Activated T-cell treated with anti-CD3 and anti-CD28 coated beads, Interleukin-2, amount 50 U/mL, for 24 hours (primary cell): ENCODE measurements around the gene PPAN.

Source experiments
- DNase-seq: peaks from one replicate; pipeline ENCODE4 v3.0.0-alpha.2; 2020
- H3K27ac Mint-ChIP-seq: 2 replicates; pipeline ENCODE4 v1.8.0; 2020; ENCODE audit warnings: mild to moderate bottlenecking, mixed read lengths
- H3K27me3 Mint-ChIP-seq: 2 replicates; pipeline ENCODE4 v1.8.0; 2020; ENCODE audit warnings: mixed read lengths
- H3K36me3 Mint-ChIP-seq: 2 replicates; pipeline ENCODE4 v1.8.0; 2020; ENCODE audit warnings: low read depth, mixed read lengths
- H3K4me1 Mint-ChIP-seq: 2 replicates; pipeline ENCODE4 v1.8.0; 2020; ENCODE audit warnings: low read depth, mixed read lengths
- H3K4me3 Mint-ChIP-seq: 2 replicates; pipeline ENCODE4 v1.8.0; 2020; ENCODE audit warnings: mild to moderate bottlenecking, moderate library complexity, mixed read lengths
- H3K9me3 Mint-ChIP-seq: 2 replicates; pipeline ENCODE4 v1.8.0; 2020; ENCODE audit warnings: mixed read lengths

Gene PPAN, protein sequence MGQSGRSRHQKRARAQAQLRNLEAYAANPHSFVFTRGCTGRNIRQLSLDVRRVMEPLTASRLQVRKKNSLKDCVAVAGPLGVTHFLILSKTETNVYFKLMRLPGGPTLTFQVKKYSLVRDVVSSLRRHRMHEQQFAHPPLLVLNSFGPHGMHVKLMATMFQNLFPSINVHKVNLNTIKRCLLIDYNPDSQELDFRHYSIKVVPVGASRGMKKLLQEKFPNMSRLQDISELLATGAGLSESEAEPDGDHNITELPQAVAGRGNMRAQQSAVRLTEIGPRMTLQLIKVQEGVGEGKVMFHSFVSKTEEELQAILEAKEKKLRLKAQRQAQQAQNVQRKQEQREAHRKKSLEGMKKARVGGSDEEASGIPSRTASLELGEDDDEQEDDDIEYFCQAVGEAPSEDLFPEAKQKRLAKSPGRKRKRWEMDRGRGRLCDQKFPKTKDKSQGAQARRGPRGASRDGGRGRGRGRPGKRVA

DNA sequence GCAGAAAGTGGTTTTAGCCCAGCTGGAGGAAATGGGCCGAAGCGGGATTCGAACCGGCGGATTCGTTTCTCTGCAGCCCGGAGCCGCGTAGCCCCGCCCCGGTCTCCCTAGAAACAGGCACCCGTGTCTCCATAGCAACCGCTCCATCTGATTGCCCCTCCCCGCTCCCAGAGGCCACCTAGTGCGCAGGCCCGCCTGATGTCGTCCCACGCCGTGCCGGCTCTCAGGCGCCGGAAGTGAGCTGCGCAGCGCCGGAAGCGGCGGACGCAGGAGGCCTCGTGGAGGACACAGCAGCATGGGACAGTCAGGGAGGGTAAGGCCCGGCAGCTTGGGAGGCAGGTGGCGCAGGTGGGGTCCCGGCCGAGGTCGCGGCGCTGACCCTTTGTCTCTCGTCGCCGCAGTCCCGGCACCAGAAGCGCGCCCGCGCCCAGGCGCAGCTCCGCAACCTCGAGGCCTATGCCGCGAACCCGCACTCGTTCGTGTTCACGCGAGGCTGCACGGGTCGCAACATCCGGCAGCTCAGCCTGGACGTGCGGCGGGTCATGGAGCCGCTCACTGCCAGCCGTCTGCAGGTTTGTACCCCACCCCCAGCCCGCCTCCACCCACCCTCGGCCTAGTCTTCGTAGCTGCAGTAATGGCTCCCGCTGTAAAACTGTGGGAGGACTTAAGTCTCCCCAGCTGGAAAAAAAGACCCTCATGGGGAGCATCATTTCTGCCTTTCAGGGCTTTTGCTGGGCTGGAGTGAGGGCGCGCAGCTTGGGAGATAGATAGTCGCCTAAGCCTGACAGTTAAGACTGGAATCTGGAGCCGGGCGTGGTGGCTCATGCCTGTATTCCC lies at the start of gene PPAN:
PPAN (plus strand) TSS at position 263 of the 837 bp plus-strand sequence; CDS start at position 296, 33 bp downstream.
- Mint-ChIP-seq H3K27ac (peak within 1 kb of the TSS; percentile 100), H3K4me1 (peaks cover 76% of the 10 kb centered on the region)

DNA sequence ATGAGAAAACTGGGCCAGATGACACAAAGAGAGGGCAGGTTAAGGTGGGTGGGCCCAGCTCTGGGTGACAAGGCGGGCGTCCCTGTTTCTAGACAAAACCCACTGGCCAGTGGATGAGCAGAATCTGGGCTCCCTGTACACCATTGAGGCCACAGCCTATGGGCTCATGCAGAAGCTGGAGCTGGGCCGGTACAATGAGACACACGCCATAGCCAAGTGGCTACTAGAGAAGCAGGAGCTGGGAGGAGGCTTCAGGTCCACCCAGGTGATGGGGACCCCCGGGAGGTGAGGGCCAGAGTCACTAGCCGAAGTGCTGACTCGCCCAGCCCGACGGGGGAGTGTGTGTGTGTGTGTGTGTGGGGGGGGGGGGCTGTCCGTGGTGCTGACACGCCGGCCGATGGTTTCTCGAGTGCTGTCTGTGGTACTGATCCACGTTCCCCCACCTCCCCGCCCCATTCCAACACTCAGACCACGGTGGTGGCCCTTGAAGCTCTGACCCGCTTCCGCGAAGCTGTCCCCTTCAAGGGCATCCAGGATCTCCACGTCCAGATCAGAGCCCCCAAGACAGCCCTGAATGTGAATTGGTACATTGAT lies 44.3 kb upstream of the PPAN start:
- Mint-ChIP-seq H3K4me3 (no peak overlapping the region), H3K36me3 (no peaks in the 10 kb centered on the region), H3K27me3 (peaks cover 16% of the 10 kb centered on the region), H3K27ac (no peak overlapping the region), H3K4me1 (no peaks in the 10 kb centered on the region), H3K9me3 (no peaks in the 10 kb centered on the region)
- no peak for DNase-seq

More for the DNA sequence above, at the start of gene PPAN:
- H3K36me3 Mint-ChIP-seq, result peaks cover 56% of the 10 kb centered on the region
- no peaks in the 10 kb centered on the region for H3K27me3 Mint-ChIP-seq
- H3K4me3 Mint-ChIP-seq, result peak within 1 kb of the TSS; percentile 94
- no peaks in the 10 kb centered on the region for H3K9me3 Mint-ChIP-seq
- DNase-seq, result peak; percentile 97

DNA sequence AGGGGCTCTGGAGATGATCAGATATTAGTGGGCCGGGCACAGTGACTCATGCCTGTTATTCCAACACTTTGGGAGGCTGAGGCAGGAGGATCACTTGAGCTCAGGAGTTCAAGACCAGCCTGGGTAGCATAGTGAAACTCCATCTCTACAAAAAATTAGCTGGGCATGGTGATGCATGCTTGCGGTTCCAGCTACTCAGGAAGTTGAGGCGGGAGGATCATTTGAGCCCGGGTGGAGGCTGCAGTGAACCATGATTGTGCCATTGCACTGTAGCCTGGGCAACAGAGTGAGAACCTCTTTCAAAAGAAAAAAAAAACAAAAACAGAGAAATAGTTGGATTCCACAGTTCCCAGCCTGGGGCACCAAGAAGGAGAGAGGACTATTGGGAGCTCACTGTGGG lies 38.0 kb upstream of the PPAN start:
- Mint-ChIP-seq H3K36me3 (no peaks in the 10 kb centered on the region), H3K27ac (no peak overlapping the region), H3K4me3 (no peak overlapping the region), H3K9me3 (no peaks in the 10 kb centered on the region), H3K27me3 (peaks cover under 1% of the 10 kb centered on the region), H3K4me1 (peaks cover 7% of the 10 kb centered on the region)
- DNase-seq, result no peak

DNA sequence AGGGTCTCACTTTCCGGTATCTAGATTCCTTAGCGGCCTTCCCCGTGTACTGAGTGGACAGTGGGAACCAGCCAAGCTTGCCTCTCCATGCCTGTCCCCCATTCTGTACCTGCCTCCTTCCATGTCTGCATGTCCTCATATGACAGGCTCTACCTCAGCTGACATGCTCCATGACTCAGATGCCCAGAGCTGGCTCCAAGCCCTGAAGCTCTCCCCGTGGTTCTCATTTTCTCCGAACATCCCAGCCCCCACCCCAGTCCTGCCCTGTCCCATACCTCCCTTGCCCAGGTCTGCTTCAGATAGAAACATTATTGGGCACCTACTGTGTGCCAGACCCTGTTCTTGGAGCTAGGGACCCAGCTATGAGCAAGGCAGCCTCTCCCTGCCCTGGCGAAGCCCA lies 37.1 kb upstream of the PPAN start:
- Mint-ChIP-seq H3K9me3 (no peaks in the 10 kb centered on the region), H3K27me3 (no peaks in the 10 kb centered on the region), H3K36me3 (no peaks in the 10 kb centered on the region), H3K4me1 (peaks cover 7% of the 10 kb centered on the region), H3K27ac (no peak overlapping the region), H3K4me3 (no peak overlapping the region)
- DNase-seq, result no peak

DNA sequence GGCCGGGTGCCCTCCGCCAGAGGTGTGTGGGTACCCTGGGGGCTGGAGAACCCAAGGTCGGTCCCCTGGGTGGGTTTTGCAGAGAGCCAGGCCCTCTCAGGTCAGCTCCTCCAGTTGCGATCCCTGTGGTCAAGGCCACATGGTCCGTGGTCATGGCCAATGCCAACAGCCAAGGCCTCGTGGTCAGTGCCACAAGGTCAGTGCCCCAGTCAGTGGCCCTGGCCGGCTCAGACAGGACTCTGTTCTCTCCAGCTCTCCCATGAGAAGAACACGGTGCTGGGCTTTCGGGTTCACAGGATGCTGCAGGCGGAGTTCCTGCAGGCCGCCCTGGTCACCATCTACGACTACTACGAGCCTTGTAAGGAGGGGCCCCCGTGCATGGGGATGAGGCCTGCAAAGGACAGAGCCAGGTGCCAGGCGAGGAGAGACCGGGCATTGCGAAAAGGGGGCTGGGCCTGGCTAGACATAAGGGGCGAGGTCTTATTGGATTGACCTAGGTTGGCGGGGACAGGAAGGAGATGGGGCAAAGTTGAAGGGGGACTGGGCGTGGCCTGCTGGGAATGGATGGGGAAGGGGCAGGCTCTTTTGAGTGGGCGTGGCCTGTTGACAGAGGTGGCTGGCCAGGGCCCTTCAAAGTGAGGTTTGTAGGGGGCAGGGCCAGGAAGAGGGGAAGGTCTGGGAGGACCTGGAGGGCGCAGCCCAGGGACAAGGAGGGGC lies 35.3 kb upstream of the PPAN start:
- Mint-ChIP-seq H3K4me3 (no peak overlapping the region), H3K9me3 (no peaks in the 10 kb centered on the region), H3K4me1 (peaks cover 7% of the 10 kb centered on the region), H3K27me3 (no peaks in the 10 kb centered on the region), H3K36me3 (no peaks in the 10 kb centered on the region), H3K27ac (no peak overlapping the region)
- no peak for DNase-seq

DNA sequence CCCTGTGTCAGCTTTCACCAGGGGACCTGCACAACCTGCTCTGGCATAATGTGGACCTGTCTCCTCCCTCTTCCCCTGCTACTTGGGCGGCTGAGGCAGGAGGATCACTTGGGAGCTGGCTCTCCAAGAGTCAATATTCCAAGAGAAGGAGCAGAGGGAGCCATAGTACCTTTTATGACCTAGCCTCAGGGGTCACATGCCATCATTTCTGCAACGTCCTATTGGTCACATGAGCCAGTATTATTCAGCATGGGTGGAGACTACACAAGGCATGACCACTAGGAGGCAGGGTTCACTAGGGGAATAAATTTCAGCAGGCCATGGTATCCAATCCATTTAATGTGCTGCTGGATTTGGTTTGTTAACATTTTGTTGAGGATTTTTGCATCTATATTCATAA lies 32.0 kb upstream of the PPAN start:
- Mint-ChIP-seq H3K4me3 (no peak overlapping the region), H3K4me1 (no peaks in the 10 kb centered on the region), H3K36me3 (no peaks in the 10 kb centered on the region), H3K9me3 (no peaks in the 10 kb centered on the region), H3K27me3 (no peaks in the 10 kb centered on the region), H3K27ac (no peak overlapping the region)
- DNase-seq, result no peak

DNA sequence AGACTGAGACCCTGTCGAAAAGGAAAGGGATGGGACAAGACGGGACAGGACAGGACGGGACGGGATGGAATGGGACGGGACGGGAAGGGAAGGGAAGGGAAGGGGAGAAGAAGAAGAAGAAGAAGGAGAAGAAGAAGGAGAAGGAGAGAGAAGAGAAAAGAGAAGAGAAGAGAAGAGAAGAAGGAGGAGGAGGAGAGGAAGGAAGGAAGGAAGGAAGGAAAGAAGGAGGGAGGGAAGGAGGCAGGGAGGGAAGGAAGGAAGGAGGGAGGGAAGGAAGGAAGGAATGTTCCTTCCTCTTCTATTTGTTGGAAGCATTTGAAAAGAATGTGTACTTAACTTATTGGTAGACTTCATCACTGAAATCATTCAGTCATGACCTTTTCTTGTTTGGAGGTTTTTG lies 29.6 kb upstream of the PPAN start:
- Mint-ChIP-seq H3K27me3 (no peaks in the 10 kb centered on the region), H3K4me3 (no peak overlapping the region)

DNA sequence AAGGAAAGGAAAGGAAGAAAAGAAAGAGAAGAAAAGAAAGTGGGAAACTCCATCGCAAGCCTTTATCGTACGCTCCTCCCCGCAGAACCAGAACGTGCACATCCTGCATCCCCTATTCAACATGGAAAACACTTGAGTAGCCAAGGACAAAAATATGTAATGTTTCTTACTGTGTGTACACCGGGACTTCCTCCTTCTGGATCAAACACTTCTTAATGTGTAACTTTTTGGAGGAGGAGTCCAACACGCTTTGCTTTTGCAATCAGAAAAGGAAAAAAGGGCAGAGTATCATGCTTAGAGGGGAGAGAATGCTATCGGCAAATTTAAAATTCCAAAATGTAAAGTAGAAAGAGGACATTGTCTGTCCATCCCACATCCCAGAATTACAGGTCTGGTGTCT lies 27.8 kb upstream of the PPAN start:
- no peak for DNase-seq
- no peaks in the 10 kb centered on the region for H3K27me3 Mint-ChIP-seq
- no peaks in the 10 kb centered on the region for H3K9me3 Mint-ChIP-seq
- no peaks in the 10 kb centered on the region for H3K4me1 Mint-ChIP-seq
- no peak overlapping the region for H3K27ac Mint-ChIP-seq
- H3K4me3 Mint-ChIP-seq, result no peak overlapping the region
- H3K36me3 Mint-ChIP-seq, result no peaks in the 10 kb centered on the region

More for the DNA sequence above, 29.6 kb upstream of the PPAN start:
- no peak for DNase-seq
- Mint-ChIP-seq H3K4me1 (no peaks in the 10 kb centered on the region), H3K9me3 (no peaks in the 10 kb centered on the region), H3K36me3 (no peaks in the 10 kb centered on the region), H3K27ac (no peak overlapping the region)

DNA sequence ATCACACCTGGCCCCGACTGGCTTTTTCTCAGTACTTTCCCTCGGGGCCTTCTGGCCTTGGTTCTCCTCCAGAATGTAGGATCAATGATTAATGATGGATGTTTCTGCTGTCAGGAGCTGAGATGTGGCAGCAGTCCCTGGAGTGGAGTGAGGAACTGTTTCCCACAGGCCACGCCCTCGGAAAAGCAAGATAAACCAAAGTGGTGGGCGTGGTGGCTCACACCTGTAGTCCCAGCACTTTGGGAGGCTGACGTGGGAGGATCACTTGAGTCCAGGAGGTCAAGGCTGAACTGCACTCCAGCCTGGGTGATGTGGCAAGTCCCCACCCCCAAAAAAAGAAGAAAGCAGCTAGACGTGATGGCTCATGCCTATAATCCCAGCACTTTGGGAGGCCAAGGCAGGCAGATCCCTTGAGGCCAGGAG lies 27.1 kb upstream of the PPAN start:
- Mint-ChIP-seq H3K27ac (no peak overlapping the region), H3K4me1 (no peaks in the 10 kb centered on the region), H3K36me3 (no peaks in the 10 kb centered on the region), H3K9me3 (no peaks in the 10 kb centered on the region), H3K27me3 (no peaks in the 10 kb centered on the region), H3K4me3 (no peak overlapping the region)
- DNase-seq, result no peak

DNA sequence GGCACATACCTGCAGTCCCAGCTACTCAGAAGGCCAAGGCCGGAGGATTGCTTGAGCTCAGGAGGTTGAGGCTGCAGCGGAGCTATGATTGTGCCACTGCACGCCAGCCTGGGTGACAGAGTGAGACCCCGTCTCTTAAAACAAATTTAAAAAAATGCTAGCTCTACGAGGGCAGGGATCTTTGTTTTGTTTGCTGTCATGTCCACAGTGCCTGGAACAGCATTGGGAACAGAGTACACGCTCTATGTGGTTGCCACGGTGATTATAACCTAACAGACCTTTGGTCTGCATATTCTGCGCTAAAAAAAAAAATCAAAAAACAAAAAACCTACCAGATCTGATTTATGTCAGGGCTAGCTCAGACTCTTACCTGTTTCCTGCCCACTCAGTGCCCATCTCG lies 22.3 kb upstream of the PPAN start:
- Mint-ChIP-seq H3K36me3 (peaks cover 8% of the 10 kb centered on the region), H3K9me3 (no peaks in the 10 kb centered on the region), H3K27me3 (no peaks in the 10 kb centered on the region), H3K27ac (no peak overlapping the region), H3K4me1 (peaks cover 13% of the 10 kb centered on the region), H3K4me3 (no peak overlapping the region)
- DNase-seq, result no peak

DNA sequence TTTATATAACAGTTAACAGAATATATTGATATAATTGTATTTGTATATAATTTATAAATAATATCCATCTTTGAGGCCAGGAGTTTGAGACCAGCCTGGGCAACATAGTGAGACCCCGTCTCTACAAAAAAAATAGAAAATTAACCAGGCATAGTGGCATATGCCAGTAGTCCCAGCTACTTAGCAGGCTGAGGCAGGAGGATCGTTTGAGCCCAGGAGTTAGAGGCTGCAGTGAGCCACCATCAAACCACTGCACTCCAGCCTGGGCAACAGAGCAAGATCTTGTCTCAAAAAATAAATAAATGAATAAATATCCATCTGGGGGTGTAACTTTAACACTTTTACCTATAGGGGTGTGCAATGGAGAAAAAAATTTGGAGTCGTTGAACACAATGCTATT lies 21.4 kb upstream of the PPAN start:
- H3K9me3 Mint-ChIP-seq, result no peaks in the 10 kb centered on the region
- peaks cover 16% of the 10 kb centered on the region for H3K4me1 Mint-ChIP-seq
- peaks cover 17% of the 10 kb centered on the region for H3K36me3 Mint-ChIP-seq
- H3K27me3 Mint-ChIP-seq, result no peaks in the 10 kb centered on the region
- no peak for DNase-seq
- peak overlapping the region; percentile 81 for H3K4me3 Mint-ChIP-seq
- H3K27ac Mint-ChIP-seq, result no peak overlapping the region

DNA sequence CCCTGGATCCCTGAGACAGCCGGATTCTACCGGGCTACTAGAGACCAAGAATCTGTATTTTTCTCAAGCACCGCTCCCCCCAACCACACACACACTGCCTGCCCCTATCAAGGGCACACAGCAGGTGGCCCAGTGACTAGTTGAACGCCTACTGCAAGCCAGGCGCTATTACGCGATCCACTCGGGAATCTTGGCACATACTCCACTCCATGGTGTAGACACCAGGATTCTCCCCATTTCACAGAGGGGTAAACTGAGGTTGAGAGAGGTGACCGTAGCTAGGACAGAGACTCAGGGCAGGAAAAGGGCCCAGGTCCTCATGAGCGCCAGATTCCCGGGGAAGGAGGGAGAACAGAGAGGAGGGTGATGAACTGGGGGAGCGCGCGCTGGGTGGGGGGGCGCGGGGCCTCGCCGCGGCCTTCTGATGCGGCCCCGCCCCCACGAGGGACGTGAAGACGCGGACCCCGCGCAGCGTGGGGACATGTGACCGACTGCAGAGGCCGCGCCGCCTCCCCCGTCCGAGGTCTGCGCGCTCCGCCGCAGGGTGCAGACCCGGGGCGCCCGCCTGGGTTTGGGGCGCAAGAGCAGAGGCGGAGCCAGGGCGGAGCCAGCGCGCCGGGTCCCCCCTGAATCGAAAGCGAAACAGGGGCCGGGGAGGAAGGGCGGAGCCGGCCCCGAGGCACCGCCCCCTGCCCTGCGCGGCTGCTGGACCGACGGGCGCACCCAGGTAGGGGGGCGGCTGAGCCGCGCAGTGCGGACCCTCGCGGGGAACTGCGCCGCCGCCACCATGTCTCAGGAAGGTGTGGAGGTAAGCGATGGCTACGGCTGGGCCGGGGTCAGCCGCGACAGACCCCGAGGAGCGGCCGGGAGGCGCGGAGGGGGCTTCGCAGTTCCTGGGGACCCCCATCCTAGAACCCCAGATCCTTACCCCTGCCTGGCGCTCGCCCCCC lies 20.2 kb upstream of the PPAN start, which contains the start of gene SHFL:
SHFL (plus strand) TSS at position 677 of the 950 bp plus-strand sequence; CDS start at position 788, 111 bp downstream.
- Mint-ChIP-seq H3K4me3 (peak within 1 kb of the TSS; percentile 81), H3K27ac (peak within 1 kb of the TSS; percentile 85), H3K27me3 (no peaks in the 10 kb centered on the region), H3K4me1 (peaks cover 17% of the 10 kb centered on the region), H3K9me3 (no peaks in the 10 kb centered on the region), H3K36me3 (peaks cover 24% of the 10 kb centered on the region)
- DNase-seq, result peak; percentile 90

DNA sequence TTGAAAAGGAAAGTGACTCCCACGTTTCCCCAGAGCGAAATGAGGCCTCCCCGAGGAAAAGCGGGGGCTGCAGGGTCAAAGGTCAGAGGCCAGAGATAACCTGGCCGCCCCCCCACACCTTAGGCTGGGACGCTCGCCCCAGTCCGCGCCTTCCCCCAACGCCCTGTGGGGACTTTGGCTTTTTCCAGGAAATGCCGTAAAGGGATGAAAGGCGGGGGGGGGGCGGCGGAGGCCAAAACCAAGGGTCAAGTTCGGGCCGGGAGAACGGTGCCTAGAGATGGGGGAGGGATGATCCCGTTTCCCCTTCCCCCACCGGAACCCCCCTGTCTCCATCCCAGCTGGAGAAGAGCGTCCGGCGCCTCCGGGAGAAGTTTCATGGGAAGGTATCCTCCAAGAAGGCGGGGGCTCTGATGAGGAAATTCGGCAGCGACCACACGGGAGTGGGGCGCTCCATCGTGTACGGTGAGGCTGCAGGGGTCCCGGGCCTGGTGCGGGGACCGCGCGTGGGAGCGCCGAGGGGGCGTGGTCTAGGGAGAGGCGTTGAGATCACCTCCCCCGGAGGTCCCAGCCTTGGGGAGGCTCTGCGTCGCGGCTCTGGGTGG lies 19.5 kb upstream of the PPAN start:
- DNase-seq, result peak; percentile 64
- Mint-ChIP-seq H3K4me1 (peaks cover 17% of the 10 kb centered on the region), H3K9me3 (no peaks in the 10 kb centered on the region), H3K4me3 (peak overlapping the region; percentile 81), H3K36me3 (peaks cover 30% of the 10 kb centered on the region), H3K27ac (peak overlapping the region; percentile 77), H3K27me3 (no peaks in the 10 kb centered on the region)
